NCI-H526 (cell line): ENCODE results near the gene LRRC7.
"Not testable (repeated sequence)": the region's sequence is repeated elsewhere in the genome, so short reads cannot be mapped to it uniquely, and the experiment has no call there.

Source experiments
- DNase-seq, 2 experiments: peaks; one replicate each; lab custom pipeline; 2025; lab: John Stamatoyannopoulos, UW

Gene LRRC7

DNA sequence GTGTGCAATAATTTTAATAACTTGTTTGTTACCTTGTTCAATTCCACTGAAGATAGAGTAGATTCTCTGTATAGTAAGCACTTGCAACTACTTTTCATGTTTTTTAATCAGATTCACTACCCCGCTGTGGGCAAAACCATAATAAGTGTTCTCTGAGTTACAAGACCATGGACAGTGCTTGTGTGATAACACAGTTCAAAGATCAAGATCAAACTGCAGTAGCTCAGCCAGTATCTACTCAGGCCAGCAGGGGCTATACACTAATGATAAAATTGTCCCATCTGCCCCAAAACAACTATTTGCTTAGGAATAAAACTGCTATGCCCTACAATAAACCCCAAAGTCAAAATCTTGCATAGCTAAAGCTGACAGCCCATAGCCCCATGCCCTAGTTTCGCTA, 129.6 kb downstream of the LRRC7 start:
- no peak for DNase-seq

DNA sequence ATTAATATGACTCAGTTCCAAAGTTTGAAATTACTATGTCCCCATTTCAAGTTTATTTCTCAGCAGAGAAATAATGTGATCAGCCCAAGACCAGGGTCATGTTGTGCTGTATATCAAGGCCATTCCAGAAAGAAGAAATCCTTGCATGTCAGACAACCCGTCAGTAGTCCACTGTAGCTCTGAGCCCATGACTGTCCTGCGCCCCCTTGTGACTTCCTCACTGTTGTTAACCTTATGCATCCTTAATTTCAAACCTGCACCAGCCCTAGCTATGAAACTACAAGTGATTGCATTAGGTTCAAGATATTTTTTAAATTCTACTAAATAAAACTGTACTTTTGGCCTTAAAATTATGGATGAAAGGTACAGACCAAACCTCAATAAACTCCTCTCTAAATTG, 133.0 kb downstream of the LRRC7 start:
- DNase-seq: peak in 1 of 2 experiments; percentile 25

DNA sequence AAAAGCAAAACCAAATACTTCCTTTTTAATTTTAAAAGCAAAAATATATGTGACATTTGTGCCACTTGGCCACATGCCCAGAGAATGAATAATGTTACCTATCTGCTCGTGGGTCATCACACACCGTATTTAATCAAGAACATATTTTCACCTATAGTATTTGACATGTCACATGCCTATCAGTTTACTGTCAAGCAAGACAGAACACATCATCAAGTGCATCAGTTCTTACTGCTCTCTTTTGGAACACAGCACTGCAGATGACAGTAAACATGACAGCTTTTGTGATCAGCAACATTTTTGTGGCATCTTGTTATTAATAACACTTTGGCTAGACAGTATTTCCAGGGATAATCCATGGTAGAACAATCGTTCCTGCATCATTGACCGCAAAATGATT, 134.4 kb downstream of the LRRC7 start:
- DNase-seq: no peak

DNA sequence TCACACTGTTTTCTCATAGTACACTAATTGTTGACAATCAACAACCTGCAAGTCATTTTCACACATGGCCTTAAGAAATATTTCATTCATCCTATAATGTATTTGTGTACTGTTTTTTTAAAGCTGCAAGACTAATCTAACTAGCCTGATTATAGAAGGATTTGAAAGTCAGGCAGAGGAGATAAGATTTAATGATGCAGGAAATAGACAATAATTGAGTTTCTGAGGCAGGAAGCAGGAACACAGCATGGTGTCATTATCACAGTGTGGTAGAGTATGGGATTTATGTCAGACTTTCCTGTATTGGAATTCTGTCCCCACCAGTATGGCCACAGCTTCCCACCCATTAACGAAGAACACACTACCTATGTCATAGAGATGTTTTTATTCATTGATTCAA, 138.8 kb downstream of the LRRC7 start:
- no peak for DNase-seq

DNA sequence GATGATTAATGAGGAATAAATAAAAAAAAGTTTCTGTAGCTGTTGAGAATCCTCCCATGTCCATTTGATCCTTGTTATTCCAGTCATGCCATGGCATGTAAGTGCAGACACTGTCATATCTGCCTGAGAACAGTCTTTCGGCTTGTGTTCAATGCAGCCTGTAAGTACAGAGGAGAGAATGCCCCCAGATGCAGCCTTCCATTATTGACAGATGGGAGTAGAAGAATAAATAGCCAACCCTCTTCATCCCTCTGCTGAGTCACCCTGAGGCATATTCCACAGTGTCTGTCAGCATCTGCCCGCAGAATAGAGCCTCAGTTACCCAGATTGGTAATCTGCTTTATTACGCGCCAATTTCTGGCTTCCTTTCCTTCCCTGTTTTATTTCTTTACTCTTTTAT, 139.4 kb downstream of the LRRC7 start:
- DNase-seq: no peak

DNA sequence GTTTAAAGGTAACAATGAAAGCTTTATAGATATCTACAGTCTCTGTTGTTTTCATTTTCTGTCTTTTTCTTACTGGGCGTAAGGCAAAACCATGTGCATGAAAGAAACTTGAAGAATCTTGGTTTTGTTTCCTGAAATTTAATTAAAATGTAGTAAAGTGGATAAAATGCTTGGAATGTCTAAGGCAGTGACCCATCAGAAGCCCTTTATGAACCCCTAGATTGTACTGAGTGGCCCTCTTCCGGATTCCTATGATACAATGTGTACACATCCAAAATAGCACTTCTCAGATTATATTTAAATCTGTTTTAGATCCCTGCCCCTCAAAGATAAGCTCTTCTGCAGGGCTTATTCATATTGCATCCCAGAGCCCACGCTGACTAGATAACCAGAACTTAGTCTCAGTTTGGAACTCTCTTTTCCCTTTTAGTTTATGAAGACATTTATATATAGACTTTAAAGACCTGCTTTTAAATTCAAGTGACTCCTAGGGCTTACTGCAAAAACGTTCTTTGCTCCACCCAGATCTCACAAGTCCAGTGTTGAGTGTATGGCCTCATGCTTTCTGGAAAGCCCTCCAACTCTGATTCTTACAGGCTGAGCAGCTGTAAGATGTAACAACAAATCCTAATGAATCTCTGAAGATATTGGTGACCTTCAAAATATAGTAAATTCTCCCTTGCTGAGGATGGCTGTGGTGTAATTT, 142.9 kb downstream of the LRRC7 start:
- no peak for DNase-seq

DNA sequence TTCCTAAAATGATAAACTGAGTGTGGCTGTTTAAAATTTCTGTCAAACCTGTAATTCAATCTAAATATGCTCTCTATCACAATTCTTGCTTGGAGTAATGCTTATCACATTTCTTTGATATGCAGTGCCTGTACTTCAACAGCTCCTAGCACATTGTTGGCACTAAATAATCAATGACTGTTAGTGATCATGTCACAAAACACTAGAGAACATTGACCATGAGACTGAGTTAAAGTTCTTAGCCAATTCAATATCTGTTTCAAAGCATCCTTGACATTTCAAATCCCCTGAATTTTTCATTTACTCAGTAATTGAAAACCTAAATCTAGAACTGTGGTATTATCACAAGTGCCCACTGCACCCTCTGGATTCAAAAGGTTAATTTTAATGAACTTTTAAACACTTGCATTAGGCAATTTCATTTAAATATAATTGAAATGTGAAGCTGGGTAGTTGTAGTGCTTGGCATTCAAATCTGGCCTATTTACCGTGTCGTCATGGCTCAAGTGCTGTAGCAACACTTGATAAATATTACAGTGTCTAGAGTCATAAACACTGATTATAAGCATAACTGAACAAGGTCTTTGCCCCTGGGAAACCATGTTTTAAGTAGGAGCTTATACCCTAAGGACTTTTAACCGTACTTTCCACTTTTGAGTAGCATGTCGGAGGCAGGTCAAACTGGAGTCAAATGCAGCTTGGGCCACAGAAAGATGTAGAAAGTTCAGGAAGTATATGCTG, 143.6 kb downstream of the LRRC7 start:
- peak in 1 of 2 experiments; percentile 24 for DNase-seq

DNA sequence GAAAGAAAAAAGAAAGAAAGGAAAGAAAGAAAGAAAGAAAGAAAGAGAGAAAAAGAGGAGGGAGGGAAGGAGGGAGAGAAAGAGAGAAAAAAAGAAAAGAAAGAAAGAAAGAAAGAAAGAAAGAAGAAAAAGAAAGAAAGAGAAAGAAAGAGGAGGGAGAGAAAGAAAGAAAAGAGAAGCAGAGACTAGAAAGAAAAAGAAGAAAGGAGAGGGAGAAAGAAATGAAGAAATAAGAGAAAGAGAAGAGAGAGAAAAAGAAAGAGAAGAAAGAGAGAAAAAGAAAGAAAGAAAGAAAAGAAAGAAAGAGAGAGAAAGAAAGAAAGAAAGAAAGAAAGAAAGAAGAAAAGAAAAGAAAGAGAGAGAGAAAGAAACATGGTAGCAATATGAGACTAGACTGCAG, 150.1 kb downstream of the LRRC7 start:
- not testable (repeated sequence) for DNase-seq

DNA sequence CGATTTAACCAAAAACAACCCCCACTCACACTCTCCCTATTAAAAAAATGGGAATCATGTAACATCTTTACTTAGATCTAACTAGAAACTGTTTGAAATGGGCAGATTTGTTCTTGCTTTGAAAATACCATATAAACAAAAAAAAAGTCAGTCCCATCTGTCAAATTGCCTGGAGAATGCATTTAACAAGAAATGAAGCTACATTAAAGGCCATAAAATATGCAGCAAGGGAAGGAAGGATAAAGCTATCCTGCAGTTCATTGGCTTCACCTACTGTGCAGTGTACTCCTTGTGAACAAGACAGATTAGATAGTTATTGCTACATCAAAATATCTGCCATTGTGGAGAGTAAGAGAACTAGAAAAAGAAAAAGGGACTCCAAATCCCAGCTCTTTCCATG, 160.5 kb downstream of the LRRC7 start:
- DNase-seq: no peak

DNA sequence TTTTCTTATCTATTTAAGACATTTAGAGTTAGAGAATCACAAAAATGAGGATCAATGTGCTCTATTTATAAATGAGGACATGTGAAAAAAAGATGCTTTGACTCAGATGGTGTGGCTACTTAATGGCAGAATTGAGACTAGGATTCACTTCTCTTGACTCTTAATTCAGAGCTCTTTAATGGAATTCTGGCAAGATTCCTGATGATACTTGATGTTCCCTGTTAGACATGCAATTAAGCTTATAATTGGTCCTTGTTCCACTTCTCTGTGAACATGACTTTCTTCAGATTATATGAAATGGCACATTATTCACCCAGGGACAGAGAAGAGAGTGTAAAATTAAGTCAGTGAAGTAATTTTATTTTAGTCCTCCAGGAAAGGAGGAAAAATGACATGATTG, 165.3 kb downstream of the LRRC7 start:
- no peak for DNase-seq

DNA sequence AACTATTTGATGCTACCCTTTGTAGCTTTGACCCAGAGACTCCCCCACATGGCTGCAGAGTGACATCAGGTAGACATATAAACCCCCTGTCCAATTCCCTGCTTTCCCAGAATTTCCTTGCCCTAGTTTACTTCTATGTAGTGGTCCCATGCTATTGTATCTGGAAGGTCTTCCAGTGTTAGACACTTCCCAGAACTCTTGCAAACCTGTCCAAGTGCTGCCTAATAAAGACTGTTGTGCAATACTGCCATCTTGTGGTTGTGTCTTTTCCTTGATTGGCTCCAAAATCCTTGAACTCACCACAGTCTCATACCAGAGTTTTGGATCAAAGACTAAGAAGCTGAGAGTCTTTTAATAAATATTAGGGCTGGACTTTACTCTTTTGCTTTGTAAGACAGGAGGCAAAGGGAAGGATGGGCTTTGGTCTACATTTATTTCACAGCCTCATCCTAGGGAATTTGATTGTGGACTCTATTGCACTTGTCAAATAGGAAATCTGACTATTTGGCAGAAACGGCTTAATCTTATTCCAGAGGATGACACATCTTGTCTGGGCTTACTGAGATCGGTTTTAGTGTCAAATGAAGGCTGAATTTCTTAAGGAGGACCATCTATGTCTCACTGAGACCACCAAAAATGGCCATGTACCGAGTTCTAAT, 169.9 kb downstream of the LRRC7 start:
- DNase-seq: peak; percentile 34 to 73

DNA sequence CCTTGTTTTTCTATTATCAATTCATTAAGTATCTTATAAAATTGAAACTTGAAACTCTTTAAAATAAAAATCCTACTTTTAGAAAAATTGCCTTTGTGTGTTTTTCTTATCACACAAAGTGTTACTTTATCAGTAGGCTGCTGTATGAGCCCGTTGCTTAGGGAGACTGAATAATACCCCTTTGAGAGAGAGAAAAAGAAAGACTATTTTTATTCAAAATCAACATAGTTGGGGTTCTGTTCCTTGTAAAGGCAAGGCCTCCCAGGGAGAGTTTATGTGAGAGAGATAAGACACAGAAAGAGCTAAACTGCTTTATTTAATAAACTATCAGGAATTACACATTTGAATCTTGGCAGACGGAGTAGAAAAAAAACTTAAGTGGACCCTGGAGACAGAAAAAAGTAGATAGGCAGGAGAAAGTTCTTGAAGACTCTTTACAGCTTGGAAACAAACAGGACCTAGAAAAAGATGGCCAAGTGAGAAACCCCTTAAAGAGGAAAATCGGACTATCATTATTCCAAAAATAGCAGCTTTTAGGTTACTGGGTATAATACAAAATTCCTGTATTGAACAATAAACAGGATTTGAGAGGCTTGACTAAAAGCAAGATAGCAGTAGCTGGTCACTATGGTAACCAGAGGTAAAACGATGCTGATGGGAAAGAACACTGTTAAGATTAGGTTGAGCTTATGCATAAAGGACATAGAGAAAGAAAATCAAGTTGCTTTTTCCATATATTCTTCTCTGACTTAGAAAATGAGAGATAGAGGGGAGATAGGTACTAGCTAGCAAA, 170.9 kb downstream of the LRRC7 start:
- no peak for DNase-seq

DNA sequence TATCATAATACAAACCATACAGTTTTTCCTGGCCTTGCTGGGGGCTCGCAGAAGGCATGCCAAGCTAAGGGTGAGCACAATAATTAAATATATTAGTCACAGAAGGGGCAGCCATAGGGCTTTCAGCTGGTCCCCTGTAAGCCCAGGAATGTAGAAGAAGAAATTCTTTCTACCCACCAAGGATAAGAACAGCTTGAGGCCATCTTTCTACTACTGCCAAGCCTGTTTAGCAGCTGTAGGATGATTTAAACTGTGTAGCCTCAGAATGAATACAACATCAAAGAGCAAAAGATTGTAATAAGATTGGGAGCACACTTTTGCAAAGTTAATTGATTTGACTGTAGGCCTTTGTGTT, 171.5 kb downstream of the LRRC7 start:
- no peak for DNase-seq

DNA sequence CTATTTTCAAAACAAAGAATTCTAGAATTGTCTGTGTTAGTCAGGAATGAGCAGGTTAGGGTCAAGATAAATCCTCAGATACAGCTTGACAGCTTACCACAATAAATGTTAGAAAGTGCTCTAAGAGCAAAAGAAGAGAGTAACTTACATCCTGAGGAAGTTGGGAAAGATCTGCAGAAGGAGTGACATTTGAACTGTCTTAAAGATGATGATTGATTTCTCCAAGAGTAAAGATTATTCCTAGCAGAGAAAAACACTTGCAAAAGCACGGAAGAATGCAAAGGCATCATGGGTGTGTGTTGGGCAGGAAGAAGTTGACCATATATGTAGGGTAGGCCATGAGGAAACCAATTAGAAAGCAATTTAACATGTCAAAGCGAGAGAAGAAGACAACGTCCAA, 175.4 kb downstream of the LRRC7 start:
- no peak for DNase-seq

DNA sequence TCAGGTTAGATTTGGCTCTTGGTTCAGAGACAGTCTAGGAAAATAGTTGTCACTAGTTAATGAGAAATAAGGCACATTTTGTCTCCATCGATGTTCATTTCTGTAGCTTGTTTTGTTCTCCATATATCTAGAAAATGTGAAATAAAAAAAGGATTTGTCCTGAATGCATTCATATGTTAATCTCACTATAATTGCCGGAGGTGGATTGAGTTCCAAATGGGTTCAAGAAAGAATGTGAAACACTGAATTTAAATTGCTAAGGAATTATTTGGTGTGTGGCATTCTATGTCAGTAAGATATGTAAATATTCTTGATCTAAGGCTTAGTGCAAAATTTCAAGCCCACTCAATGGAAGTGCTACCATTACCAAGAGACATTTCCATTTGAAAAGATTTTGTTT, 176.7 kb downstream of the LRRC7 start:
- no peak for DNase-seq

DNA sequence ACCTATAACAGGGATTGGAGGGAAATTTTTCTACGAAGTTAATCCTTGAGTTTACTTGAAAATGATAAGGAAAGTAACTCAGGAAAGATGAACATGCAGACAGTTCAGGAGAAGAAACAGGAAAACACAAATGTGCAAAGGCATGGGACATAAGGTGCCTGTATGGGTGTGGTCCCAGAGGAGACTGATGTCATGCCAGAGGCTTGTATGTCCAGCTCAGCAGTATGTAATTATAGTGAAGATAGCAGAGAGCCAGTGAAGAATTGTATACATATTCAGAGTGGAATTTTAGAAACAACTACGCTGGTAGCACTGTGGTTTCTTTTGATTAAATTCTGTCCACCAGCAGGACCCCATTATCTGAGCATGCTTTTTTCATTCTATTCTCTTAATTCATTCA, 179.5 kb downstream of the LRRC7 start:
- DNase-seq: no peak

DNA sequence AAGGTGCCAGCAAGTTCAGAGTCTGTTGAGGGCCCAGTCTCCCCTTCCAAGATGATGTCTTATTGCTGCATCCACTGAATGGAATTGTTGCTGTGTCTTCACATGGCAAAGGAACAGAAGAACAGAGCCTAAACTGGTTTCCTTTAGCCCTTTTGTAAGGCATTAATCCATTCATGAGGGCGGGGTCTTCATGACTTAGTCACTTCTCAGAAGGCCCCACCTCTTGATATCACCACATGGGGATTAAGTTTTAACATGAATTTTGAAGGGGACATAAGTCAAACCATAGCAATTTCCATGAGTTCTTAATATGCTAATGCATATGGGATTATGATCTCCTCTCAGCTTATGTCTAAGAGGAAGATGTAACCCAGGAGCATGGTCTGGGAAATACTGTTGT, 182.9 kb downstream of the LRRC7 start:
- no peak for DNase-seq

DNA sequence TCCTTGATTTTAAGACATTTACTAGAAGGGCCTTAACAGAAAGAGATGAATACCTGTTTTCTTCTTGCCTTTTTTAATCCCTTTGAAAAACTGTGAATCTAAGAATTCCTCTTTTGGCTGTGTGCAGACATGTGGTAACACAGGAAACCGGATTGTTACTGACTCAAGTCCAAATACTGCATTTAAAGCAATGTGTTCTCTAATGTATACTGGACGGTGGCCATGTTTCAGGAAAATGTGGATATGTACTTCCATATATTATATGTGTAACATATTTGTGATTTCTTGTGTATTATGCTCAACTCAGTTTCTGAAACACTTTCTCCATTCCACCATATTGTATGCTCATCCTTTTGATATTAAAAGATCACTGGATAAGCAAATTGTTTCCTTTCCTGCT, 185.1 kb downstream of the LRRC7 start:
- DNase-seq: no peak

DNA sequence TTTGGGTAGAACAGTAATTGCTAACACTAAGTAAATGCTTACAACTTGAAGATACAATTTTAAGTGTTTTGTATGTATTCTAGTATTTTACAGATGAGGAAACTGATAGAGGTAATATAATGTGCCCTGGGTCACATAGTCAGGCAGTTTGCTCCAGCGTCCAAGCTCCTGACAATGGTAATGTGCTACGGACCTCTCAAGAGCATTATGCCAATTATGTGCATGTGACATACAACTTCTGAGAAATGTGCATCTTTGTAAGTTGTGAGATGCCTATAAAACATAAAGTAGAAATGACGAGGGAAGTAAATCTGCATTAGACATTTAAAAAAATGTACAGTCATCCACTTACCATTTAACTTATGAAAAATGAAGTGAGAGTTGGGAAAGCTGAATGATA, 186.8 kb downstream of the LRRC7 start:
- DNase-seq: no peak

DNA sequence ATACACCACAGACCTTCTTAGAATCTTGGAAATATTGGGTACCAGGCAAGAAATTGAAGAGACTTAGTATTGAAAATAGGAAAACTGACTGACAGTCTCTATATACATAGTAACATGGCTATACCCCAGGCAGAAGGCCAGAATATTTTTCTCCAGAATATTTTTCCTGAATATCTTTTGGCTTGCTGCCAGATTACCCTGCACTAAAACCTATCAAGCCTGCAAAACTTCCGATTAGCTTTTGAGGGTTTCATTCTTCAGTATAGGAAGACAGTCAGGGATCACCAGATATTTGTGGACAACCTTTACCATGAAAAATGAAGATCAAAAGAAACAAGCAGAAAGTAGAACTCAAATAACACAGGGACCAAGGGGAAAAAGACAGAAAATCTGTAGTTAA, 187.9 kb downstream of the LRRC7 start:
- no peak for DNase-seq

DNA sequence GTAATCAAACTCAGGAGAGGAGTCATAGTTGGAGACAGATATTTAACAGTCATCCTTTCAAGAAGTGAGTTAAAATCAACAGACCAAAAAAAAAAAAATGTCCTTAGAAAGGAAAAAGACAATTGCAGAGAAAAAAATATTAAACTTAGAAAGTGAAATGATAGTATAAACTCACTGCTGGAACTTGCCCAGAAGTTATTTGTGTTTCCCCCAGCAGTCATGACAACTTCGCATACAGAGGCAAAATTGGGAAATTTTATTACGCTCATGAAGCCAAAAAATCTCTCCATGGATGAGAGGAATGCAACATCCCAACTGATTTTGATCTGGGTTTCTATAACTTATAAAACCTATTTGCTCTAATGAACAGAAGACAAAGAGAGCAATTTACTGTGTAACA, 198.2 kb downstream of the LRRC7 start:
- no peak for DNase-seq

DNA sequence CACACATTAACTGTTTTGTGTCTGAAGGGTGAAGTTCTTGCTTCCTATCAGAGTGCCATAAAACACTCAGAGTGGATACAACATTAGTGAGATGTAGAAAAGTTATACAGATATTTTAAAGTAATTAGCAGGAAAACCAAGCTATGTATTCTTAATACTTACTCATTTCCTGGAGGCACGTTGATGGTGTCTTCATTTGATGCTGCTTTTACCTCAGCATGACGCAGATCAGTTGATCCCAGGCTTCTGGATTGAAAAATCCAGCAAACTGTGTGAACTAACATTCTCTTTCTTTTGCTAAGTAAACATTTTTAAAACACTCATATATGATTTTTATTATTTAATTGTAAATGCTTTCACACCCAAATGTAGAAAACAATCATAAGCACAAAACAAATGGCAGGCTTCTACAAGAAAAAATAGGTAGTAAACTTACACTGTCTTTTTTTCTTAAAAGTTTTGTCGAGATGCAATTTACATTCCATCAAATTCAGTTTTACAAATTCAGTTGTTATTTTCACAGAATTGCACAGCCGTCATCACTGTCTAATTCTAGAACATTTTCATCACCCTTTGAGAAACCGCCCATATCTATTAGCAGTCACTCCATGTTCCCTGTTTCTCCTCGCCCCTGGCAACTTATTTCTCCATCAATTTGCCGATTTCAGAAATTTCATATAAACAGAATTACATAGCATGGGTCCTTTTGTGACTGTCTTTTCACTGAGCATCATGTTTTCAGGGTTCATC, 198.9 kb downstream of the LRRC7 start:
- DNase-seq: no peak
